Kidney (tissue), 14 donors: ENCODE data around the gene WDR4. TPM values are rescaled to one million over a fixed set of nuclear protein-coding genes. Genes with fewer than 3 reads are reported as not detected.

Experiments
- DNase-seq, 5 donors: peaks; one replicate each; pipeline ENCODE4 v3.0.0-alpha.2; 2013 to 2020
- FAIRE-seq: peaks from 2 replicates; lab custom pipeline; 2012; peaks lifted over from hg19 to GRCh38; lab: Jason Lieb, UNC
- H3K27ac ChIP-seq, 2 donors: one replicate each; pipeline ENCODE4 v1.7.0; 2013; ENCODE audit warnings: low read depth in 2 of 2, low read length in 2 of 2, inconsistent platforms in 1 of 2
- H3K27me3 ChIP-seq: one replicate; pipeline ENCODE4 v1.7.1; 2013; ENCODE audit warnings: low read length, inconsistent platforms; ENCODE audit not compliant: control insufficient read depth, insufficient read depth
- H3K36me3 ChIP-seq, 3 donors: one replicate each; pipeline versions ENCODE4 v1.7.0 to v1.7.1; 2013; ENCODE audit warnings: low read length in 3 of 3, control low read depth in 1 of 3, inconsistent platforms in 1 of 3; ENCODE audit not compliant: insufficient read depth in 3 of 3, control insufficient read depth in 2 of 3
- H3K4me1 ChIP-seq, 3 donors: one replicate each; pipeline versions ENCODE4 v1.7.0 to v1.7.1; 2013; ENCODE audit warnings: low read length in 3 of 3, inconsistent platforms in 1 of 3, low read depth in 1 of 3; ENCODE audit not compliant: control insufficient read depth in 2 of 3, insufficient read depth in 2 of 3
- H3K4me3 ChIP-seq, 3 donors: one replicate each; pipeline versions ENCODE4 v1.7.0 to v1.8.1; 2013; ENCODE audit warnings: low read length in 3 of 3, control low read depth in 1 of 3, inconsistent platforms in 1 of 3
- H3K9ac ChIP-seq, 3 donors: one replicate each; pipeline versions ENCODE4 v1.7.0 to v1.7.1; 2013; ENCODE audit warnings: low read length in 3 of 3, control low read depth in 1 of 3, inconsistent platforms in 1 of 3
- H3K9me3 ChIP-seq, 3 donors: one replicate each; pipeline versions ENCODE4 v1.7.0 to v1.7.1; 2013; ENCODE audit warnings: low read length in 3 of 3, control low read depth in 1 of 3, inconsistent platforms in 1 of 3; ENCODE audit not compliant: control insufficient read depth in 2 of 3, insufficient read depth in 1 of 3
- CTCF ChIP-seq: IDR thresholded peaks from 3 replicates; pipeline ENCODE4 v1.5.1; 2012; ENCODE audit warnings: mild to moderate bottlenecking, moderate library complexity, borderline replicate concordance; ENCODE audit not compliant: insufficient read depth; ENCODE audit errors: extremely low read depth
- intact Hi-C: fragments of 100-400 bp; cut with DNase I; formaldehyde crosslinking; loops from one replicate; pipeline ENCODE4 v1.11.1; 2022
- polyA plus RNA-seq: library from polyadenylated mRNA; stranded (reverse); fragments of 350-450 nt; fragmentation: Illumina TruSeq; extraction: RNeasy Lipid Tissue Mini Kit (QIAGEN cat#74804); gene quantifications from one replicate; pipeline ENCODE4 v1.2.3, GENCODE V29; 2014; ENCODE audit warnings: low read depth, low replicate concordance; ENCODE audit not compliant: insufficient read depth
- total RNA-seq: library from RNA; stranded (reverse); fragmentation: NEBNext Ultra II Directional; extraction: Animal tissue kit (Norgen Biotek cat#: 25700); gene quantifications from one replicate; pipeline ENCODE4 v1.2.1, GENCODE V29; 2021
- donor health status: control.
- donor health status: control.
- donor health status: control.
- donor health status: control.
- donor health status: control.
- donor health status: DM: yes; HTN: yes; CAD: no.
- donor health status: Normal renal cell carcinoma (clear cell type).

The WDR4 gene
- total and polyA plus RNA-seq, 2 donors from 2014 or later = 4.8 to 20.4 TPM

GRCh38 chr21:42924433-42924751 lies 45.1 kb upstream of the WDR4 start:
- Histone ChIP-seq H3K4me1 (peaks cover 0 to 5% (median 0%) of the 10 kb centered on the region in 3 donors), H3K9ac (no peak overlapping the region), H3K9me3 (no peaks in the 10 kb centered on the region), H3K27ac (no peak overlapping the region), H3K36me3 (no peaks in the 10 kb centered on the region), H3K27me3 (no peaks in the 10 kb centered on the region), H3K4me3 (no peak overlapping the region)
- intact Hi-C loops = no loop called here
- DNase-seq (no peak), FAIRE-seq (no peak)
- TF ChIP-seq CTCF = no peak

DNA sequence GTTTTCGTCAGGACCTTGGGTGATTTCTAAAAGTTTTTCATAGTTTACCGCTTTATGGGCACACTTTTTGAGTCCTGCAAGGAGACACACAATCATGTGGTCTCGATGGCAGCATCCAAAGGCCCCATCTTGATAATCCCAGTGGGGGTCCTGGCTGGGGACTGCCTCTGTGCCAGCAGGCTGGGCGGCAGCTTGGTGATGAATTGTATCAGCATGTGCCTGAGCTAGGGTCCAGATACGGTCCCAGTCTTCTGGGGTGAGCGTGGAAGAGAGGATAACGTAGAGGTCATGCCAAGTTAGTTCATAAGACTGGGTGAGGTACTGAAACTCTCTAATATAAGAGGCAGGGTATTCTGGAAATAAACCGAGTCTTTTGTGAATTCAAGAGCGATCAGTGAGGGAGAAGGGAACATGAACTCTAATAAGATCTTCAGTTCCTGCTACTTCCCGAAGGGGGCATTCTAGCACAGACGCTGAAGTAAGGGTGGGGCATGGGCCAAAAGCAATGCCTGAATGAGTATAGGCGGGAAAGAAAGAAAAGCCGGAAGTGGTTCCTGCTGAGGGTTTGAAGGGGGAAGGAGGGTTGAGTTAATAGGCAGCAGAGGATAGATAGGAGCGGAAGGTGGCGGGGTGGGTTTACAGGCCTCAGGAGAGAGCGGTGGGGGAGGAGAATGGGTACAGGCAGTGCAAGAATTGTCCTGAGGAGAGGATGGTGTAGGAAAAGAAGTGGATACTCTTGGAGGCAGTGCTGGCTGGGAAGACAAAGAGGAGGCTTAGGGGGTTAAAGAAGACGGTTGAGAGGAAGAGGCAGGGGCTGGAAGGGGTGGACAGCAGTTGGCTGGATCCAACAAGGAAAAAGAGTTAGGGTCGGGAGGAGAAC lies 44.5 kb upstream of the WDR4 start:
- H3K9me3 ChIP-seq = no peaks in the 10 kb centered on the region
- TF ChIP-seq CTCF = peak; percentile 66
- FAIRE-seq (no peak), DNase-seq (peak; percentile 82 to 95 (median 89))
- no peak overlapping the region for H3K9ac ChIP-seq
- H3K4me1 ChIP-seq = peaks cover 0 to 5% (median 0%) of the 10 kb centered on the region in 3 donors
- no peak overlapping the region for H3K27ac ChIP-seq
- no peaks in the 10 kb centered on the region for H3K27me3 ChIP-seq
- intact Hi-C loops = no loop called here
- no peak overlapping the region for H3K4me3 ChIP-seq
- no peaks in the 10 kb centered on the region for H3K36me3 ChIP-seq

DNA sequence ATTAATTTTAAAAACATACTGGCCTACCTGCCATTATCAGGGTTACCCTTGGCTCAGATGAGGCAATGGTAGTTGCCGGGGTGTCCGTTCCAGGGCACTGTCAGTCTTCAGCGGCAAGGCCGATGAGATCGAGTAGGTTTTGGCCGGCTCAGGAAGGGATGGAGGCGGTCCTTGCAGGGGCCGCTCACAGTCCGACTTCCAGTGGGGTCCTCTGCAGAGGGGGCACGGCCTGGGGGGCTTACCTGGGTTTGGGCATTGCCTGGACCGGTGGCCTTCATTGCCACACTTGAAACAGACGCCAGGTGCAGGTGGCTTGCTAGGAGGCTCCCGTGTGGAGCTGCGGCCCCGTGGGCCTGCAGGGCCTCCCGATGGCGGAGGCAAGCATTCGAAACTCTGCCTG lies 43.6 kb upstream of the WDR4 start:
- FAIRE-seq = no peak

More for the DNA sequence above, 43.6 kb upstream of the WDR4 start:
- Histone ChIP-seq H3K4me3 (no peak overlapping the region), H3K27ac (no peak overlapping the region), H3K27me3 (no peaks in the 10 kb centered on the region), H3K4me1 (peaks cover 0 to 5% (median 0%) of the 10 kb centered on the region in 3 donors), H3K9me3 (no peaks in the 10 kb centered on the region), H3K36me3 (no peaks in the 10 kb centered on the region), H3K9ac (no peak overlapping the region)
- no peak for TF ChIP-seq CTCF
- peak in 1 of 5 donors; percentile 62 for DNase-seq
- intact Hi-C loops = no loop called here
